RWPE1 (cell line): ENCODE results near the gene PCBD2.

Source experiments
- CTCF ChIA-PET: fragments of 350-600 bp; sonication (Branson Sonifier 250); formaldehyde crosslinking; extraction: SDS; loops from one replicate; lab custom pipeline; 2021; lab: Yijun Ruan, JAX
- POLR2A ChIA-PET: fragments of 400-600 bp; formaldehyde crosslinking; extraction: SDS; loops from one replicate; lab custom pipeline; 2020; ENCODE audit warnings: antibody characterized with exemption; ENCODE audit not compliant: low non-redundant PET; lab: Yijun Ruan, JAX
- DNase-seq: peaks from one replicate; pipeline ENCODE4 v3.0.0; 2012; ENCODE audit warnings: low spot score
- H3K27ac ChIP-seq: fragments of 450-650 bp; 2 replicates; pipeline ENCODE4 v1.5.1; 2017
- CTCF ChIP-seq: fragments of 450-650 bp; conservative IDR thresholded peaks from 2 replicates; pipeline ENCODE4 v1.5.1; 2017; ENCODE audit warnings: low read depth, mild to moderate bottlenecking

PCBD2 gene

GRCh38 chr5:134964359-134965270 lies 59.7 kb downstream of the PCBD2 start:
- no peak for DNase-seq
- ChIA-PET POLR2A (no interaction called here), CTCF (interaction anchor here (0.6 to 0.7 kb wide), 2 partner anchors 410 to 546 kb away, joined by 4 to 8 read pairs; no protein-coding TSS in a partner anchor)
- TF ChIP-seq CTCF = no peak
- no peak overlapping the region for H3K27ac ChIP-seq

GRCh38 chr5:134965271-134965825 lies 60.4 kb downstream of the PCBD2 start:
- no peak for TF ChIP-seq CTCF
- CTCF ChIA-PET = interaction anchor here (0.6 kb wide), 1 partner anchor 547 kb away, joined by 8 read pairs; no protein-coding TSS in a partner anchor
- DNase-seq = no peak
- no peak overlapping the region for H3K27ac ChIP-seq
- POLR2A ChIA-PET = no interaction called here

- CTCF ChIA-PET = no interaction called here
- no peak within 1 kb of the TSS for H3K27ac ChIP-seq
- POLR2A ChIA-PET = no interaction called here
Observed at GRCh38 chr5:134967607-134968006, 62.7 kb downstream of the PCBD2 start, which contains the start of gene CATSPER3. CATSPER3 (plus strand) TSS chr5:134967907; CDS start chr5:134967992, 85 bp downstream.

GRCh38 chr5:134968055-134968454 lies 63.1 kb downstream of the PCBD2 start:
- no peak for TF ChIP-seq CTCF
- no peak overlapping the region for H3K27ac ChIP-seq
- peak; percentile 44 for DNase-seq
- ChIA-PET CTCF (no interaction called here), POLR2A (no interaction called here)

More at GRCh38 chr5:134967607-134968006, 62.7 kb downstream of the PCBD2 start, which contains the start of gene CATSPER3:
- TF ChIP-seq CTCF = no peak
- DNase-seq = no peak

- no peak for DNase-seq
- ChIA-PET CTCF (no interaction called here), POLR2A (no interaction called here)
- TF ChIP-seq CTCF = no peak
- no peak overlapping the region for H3K27ac ChIP-seq
Observed at GRCh38 chr5:134969166-134969565, 64.2 kb downstream of the PCBD2 start.

- no peak for DNase-seq
- no peak overlapping the region for H3K27ac ChIP-seq
- POLR2A ChIA-PET = interaction anchor here (0.6 kb wide), 1 partner anchor 63 kb away, joined by 3 read pairs; no protein-coding TSS in a partner anchor
- CTCF ChIA-PET = no interaction called here
- no peak for TF ChIP-seq CTCF
Observed at GRCh38 chr5:134975078-134975715, 70.3 kb downstream of the PCBD2 start.
